Smooth muscle cell (in vitro differentiated cells): ENCODE data around the gene EP300. TPM values are rescaled to one million over a fixed set of nuclear protein-coding genes. Genes with fewer than 3 reads are reported as not detected.
"Not testable (repeated sequence)": the region's sequence is repeated elsewhere in the genome, so short reads cannot be mapped to it uniquely, and the experiment has no call there.

ENCODE experiments used
- DNase-seq: peaks from one replicate; lab custom pipeline; 2025; ENCODE audit not compliant: unreplicated experiment; lab: John Stamatoyannopoulos, UW
- H2AFZ ChIP-seq: fragments of 200-600 bp; sonication (generic); 2 replicates; pipeline ENCODE4 v1.6.0; 2016; ENCODE audit warnings: antibody characterized with exemption, low read depth, mild to moderate bottlenecking
- H3F3A ChIP-seq: fragments of 200-600 bp; sonication (generic); 2 replicates; pipeline ENCODE4 v1.6.0; 2017; ENCODE audit warnings: antibody characterized with exemption, low read depth
- H3K27ac ChIP-seq: fragments of 200-600 bp; sonication (generic); 2 replicates; pipeline ENCODE4 v1.5.1; 2016; ENCODE audit warnings: low read depth, mild to moderate bottlenecking
- H3K27me3 ChIP-seq: fragments of 200-600 bp; sonication (generic); 2 replicates; pipeline ENCODE4 v1.6.1; 2016; ENCODE audit warnings: low read depth, mild to moderate bottlenecking
- H3K36me3 ChIP-seq: fragments of 200-600 bp; sonication (generic); 2 replicates; pipeline ENCODE4 v1.5.1; 2016; ENCODE audit warnings: low read depth
- H3K4me1 ChIP-seq: fragments of 200-600 bp; sonication (generic); 2 replicates; pipeline ENCODE4 v1.5.1; 2016; ENCODE audit warnings: low read depth
- H3K4me2 ChIP-seq: fragments of 200-600 bp; sonication (generic); 2 replicates; pipeline ENCODE4 v1.6.0; 2016; ENCODE audit warnings: mild to moderate bottlenecking
- H3K4me3 ChIP-seq: fragments of 200-600 bp; sonication (generic); 2 replicates; pipeline ENCODE4 v1.5.1; 2016; ENCODE audit warnings: mild to moderate bottlenecking
- H3K79me2 ChIP-seq: fragments of 200-600 bp; sonication (generic); 2 replicates; pipeline ENCODE4 v1.6.0; 2016; ENCODE audit warnings: low read depth, mild to moderate bottlenecking
- H3K9ac ChIP-seq: fragments of 200-600 bp; sonication (generic); 2 replicates; pipeline ENCODE4 v1.6.0; 2016; ENCODE audit warnings: low read depth
- H3K9me3 ChIP-seq: fragments of 200-600 bp; sonication (generic); replicated peaks from 2 replicates; pipeline ENCODE4 v1.5.1; 2016; ENCODE audit warnings: low read depth
- H4K20me1 ChIP-seq: fragments of 200-600 bp; sonication (generic); 2 replicates; pipeline ENCODE4 v1.6.0; 2016; ENCODE audit warnings: low read depth
- WGBS: methylation state at CpG from one replicate; pipeline ENCODE4 v1.1.7; 2016; ENCODE audit warnings: low lambda C conversion rate; 5-methylcytosine and 5-hydroxymethylcytosine counted together
- polyA plus RNA-seq: library from polyadenylated mRNA; unstranded; fragments of >200 nt; fragmentation: Nextera tagmentation; extraction: Ambion mirVana; gene quantifications from 2 replicates; pipeline ENCODE4 v1.2.1, GENCODE V29; 2016
- total RNA-seq: library from RNA; depleted of rRNA; stranded (reverse); fragments of >200 nt; gene quantifications from 2 replicates; pipeline ENCODE4 v1.2.3, GENCODE V29; 2014
- TF ChIP-seq, protein P1 (sequence below): fragments of 200-600 bp; sonication (generic); IDR thresholded peaks from 2 replicates; pipeline ENCODE4 v1.5.1; 2017; ENCODE audit warnings: borderline replicate concordance, mild to moderate bottlenecking, antibody characterized with exemption; ENCODE audit not compliant: insufficient read depth, poor library complexity, severe bottlenecking

EP300 gene
- total and polyA plus RNA-seq, 2 experiments from 2014 or later: 10.3 to 46.8 TPM

DNA sequence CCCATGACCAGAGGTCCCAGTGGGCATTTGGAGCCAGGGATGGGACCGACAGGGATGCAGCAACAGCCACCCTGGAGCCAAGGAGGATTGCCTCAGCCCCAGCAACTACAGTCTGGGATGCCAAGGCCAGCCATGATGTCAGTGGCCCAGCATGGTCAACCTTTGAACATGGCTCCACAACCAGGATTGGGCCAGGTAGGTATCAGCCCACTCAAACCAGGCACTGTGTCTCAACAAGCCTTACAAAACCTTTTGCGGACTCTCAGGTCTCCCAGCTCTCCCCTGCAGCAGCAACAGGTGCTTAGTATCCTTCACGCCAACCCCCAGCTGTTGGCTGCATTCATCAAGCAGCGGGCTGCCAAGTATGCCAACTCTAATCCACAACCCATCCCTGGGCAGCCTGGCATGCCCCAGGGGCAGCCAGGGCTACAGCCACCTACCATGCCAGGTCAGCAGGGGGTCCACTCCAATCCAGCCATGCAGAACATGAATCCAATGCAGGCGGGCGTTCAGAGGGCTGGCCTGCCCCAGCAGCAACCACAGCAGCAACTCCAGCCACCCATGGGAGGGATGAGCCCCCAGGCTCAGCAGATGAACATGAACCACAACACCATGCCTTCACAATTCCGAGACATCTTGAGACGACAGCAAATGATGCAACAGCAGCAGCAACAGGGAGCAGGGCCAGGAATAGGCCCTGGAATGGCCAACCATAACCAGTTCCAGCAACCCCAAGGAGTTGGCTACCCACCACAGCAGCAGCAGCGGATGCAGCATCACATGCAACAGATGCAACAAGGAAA lies 85.4 kb downstream of the EP300 start:
- Histone ChIP-seq H3K27ac (no peak overlapping the region), H3K4me3 (no peak overlapping the region), H3K9me3 (no peaks in the 10 kb centered on the region), H3F3A (peaks cover 26% of the 10 kb centered on the region), H3K36me3 (peaks cover 29% of the 10 kb centered on the region), H3K27me3 (no peaks in the 10 kb centered on the region), H2AFZ (no peak overlapping the region), H3K4me1 (no peaks in the 10 kb centered on the region), H3K4me2 (no peak overlapping the region), H4K20me1 (peaks cover 14% of the 10 kb centered on the region), H3K79me2 (no peaks in the 10 kb centered on the region), H3K9ac (no peak overlapping the region)
- TF ChIP-seq, protein P1, sequence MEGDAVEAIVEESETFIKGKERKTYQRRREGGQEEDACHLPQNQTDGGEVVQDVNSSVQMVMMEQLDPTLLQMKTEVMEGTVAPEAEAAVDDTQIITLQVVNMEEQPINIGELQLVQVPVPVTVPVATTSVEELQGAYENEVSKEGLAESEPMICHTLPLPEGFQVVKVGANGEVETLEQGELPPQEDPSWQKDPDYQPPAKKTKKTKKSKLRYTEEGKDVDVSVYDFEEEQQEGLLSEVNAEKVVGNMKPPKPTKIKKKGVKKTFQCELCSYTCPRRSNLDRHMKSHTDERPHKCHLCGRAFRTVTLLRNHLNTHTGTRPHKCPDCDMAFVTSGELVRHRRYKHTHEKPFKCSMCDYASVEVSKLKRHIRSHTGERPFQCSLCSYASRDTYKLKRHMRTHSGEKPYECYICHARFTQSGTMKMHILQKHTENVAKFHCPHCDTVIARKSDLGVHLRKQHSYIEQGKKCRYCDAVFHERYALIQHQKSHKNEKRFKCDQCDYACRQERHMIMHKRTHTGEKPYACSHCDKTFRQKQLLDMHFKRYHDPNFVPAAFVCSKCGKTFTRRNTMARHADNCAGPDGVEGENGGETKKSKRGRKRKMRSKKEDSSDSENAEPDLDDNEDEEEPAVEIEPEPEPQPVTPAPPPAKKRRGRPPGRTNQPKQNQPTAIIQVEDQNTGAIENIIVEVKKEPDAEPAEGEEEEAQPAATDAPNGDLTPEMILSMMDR: no peak
- 93% methylated on average over 9 of the region's 9 CpGs for WGBS
- DNase-seq: no peak

DNA sequence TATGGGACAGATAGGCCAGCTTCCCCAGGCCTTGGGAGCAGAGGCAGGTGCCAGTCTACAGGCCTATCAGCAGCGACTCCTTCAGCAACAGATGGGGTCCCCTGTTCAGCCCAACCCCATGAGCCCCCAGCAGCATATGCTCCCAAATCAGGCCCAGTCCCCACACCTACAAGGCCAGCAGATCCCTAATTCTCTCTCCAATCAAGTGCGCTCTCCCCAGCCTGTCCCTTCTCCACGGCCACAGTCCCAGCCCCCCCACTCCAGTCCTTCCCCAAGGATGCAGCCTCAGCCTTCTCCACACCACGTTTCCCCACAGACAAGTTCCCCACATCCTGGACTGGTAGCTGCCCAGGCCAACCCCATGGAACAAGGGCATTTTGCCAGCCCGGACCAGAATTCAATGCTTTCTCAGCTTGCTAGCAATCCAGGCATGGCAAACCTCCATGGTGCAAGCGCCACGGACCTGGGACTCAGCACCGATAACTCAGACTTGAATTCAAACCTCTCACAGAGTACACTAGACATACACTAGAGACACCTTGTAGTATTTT lies 86.1 kb downstream of the EP300 start:
- no peak overlapping the region for H3K4me2 ChIP-seq
- H3K79me2 ChIP-seq: no peaks in the 10 kb centered on the region
- H3K27ac ChIP-seq: no peak overlapping the region
- peaks cover 22% of the 10 kb centered on the region for H3F3A ChIP-seq
- WGBS: 98% methylated on average over 8 of the region's 8 CpGs
- no peak for DNase-seq
- no peaks in the 10 kb centered on the region for H3K27me3 ChIP-seq
- no peaks in the 10 kb centered on the region for H3K9me3 ChIP-seq
- no peaks in the 10 kb centered on the region for H3K4me1 ChIP-seq
- peaks cover 22% of the 10 kb centered on the region for H3K36me3 ChIP-seq
- H3K9ac ChIP-seq: no peak overlapping the region
- TF ChIP-seq, protein P1: no peak
- no peak overlapping the region for H2AFZ ChIP-seq
- no peak overlapping the region for H3K4me3 ChIP-seq
- peaks cover 14% of the 10 kb centered on the region for H4K20me1 ChIP-seq

DNA sequence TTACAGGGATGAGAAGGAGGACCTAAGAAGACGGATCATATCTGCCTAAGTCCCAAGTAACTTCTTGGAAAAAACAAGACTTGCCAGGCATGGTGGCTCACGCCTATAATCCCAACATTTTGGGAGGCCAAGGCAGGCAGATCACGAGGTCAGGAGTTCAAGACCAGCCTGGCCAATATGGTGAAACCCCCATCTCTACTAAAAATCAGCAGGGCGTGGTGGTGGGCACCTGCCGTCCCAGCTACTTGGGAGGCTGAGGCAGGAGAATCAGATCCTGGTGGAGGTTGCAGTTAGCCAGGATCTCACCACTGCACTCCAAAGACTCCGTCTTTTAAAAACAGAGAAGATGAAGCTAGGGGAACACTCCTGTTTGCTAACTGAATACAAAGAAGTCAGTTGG lies 88.0 kb downstream of the EP300 start:
- DNase-seq: not testable (repeated sequence)

DNA sequence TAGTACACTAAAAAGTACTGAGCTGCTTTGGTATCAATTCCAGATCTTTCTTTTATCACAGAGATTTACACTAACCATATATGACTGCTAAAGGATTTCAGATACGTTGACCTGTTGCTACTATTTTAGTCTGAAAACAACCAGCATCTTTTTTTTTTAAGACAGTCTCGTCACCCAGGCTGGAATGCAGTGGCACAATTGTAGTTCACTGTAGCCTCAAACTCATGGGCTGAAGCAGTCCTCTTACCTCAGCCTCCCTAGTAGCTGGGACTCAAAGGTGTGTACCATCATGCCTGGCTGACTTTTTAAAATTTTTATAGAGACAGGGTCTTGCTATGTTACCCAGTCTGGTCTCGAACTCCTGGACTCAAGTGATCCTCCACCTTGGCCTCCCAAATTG lies 88.5 kb downstream of the EP300 start:
- H3K36me3 ChIP-seq: peaks cover 9% of the 10 kb centered on the region
- no peak overlapping the region for H3K4me3 ChIP-seq
- H3K4me2 ChIP-seq: no peak overlapping the region
- H3K79me2 ChIP-seq: no peaks in the 10 kb centered on the region
- H3K4me1 ChIP-seq: no peaks in the 10 kb centered on the region
- no peak overlapping the region for H2AFZ ChIP-seq
- peaks cover 5% of the 10 kb centered on the region for H4K20me1 ChIP-seq
- TF ChIP-seq, protein P1: no peak
- H3K9ac ChIP-seq: no peak overlapping the region
- no peak overlapping the region for H3K27ac ChIP-seq
- WGBS: 75% methylated on average over 3 of the region's 3 CpGs
- no peaks in the 10 kb centered on the region for H3K27me3 ChIP-seq
- H3K9me3 ChIP-seq: no peaks in the 10 kb centered on the region
- H3F3A ChIP-seq: peaks cover 18% of the 10 kb centered on the region
- DNase-seq: no peak

More for the DNA sequence above, 88.0 kb downstream of the EP300 start:
- H3K4me1 ChIP-seq, H3K4me3 ChIP-seq, H3K27me3 ChIP-seq, H3K36me3 ChIP-seq, H2AFZ ChIP-seq, H3K9me3 ChIP-seq, H3K9ac ChIP-seq, H3K27ac ChIP-seq, H3K4me2 ChIP-seq, H3K79me2 ChIP-seq: not testable (repeated sequence)
- peaks cover 22% of the 10 kb centered on the region for H3F3A ChIP-seq
- 98% methylated on average over 6 of the region's 6 CpGs for WGBS
- H4K20me1 ChIP-seq: peaks cover 10% of the 10 kb centered on the region
